ENCODE results near the gene TAX1BP3. TPM values are rescaled to one million over a fixed set of nuclear protein-coding genes. Genes with fewer than 3 reads are reported as not detected.
"Not testable (repeated sequence)": the region's sequence is repeated elsewhere in the genome, so short reads cannot be mapped to it uniquely, and the experiment has no call there.

Gene TAX1BP3
- total and polyA plus RNA-seq, 9 of the 15 experiments (the other 6 are each of a cell fraction or from before 2014, with no cell fraction given) = 0.99 to 14.5 (median 6.2) TPM

DNA sequence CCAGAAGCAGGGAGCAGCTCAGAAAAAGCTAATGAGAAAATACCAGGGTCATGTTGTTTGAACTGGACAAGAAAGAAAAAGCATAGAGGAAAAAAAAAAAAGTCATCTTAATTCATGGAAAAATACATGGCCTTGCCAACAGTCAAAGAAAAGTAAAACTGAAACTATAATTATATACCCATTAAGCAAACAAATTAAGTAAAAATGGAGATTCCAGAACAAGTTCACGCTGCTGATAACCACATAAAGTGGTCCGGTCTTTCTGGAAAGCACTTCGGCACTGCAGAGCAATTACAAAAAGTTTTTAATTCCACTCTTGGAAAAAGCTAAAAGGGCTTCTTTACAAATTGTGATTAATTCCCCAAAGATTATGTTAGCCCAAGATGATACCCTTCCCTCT lies 40.0 kb upstream of the TAX1BP3 start:
- no peak for TF ChIP-seq FUS (optimal IDR thresholded peaks at IDR 0.05; ENCODE audit: low read depth, low read length)
- intact Hi-C loops (cut with micrococcal nuclease) = no loop called here
- ChIA-PET POLR2A (no interaction called here), CTCF (ENCODE audit: low intra/inter-chr PET ratio) (no interaction called here)
- WGBS (ENCODE audit: insufficient coverage, low coverage, missing lambda C conversion rate) = 55% methylated on average over 3 of the region's 3 CpGs
- Histone ChIP-seq H4K20me1 (replicated peaks; ENCODE audit: control insufficient read depth, insufficient read depth, low read length) (no peaks in the 10 kb centered on the region), H3K4me3 (no peak overlapping the region), H3K27me3 (ENCODE audit: control insufficient read depth in 2 of 2, insufficient read depth in 2 of 2, low read length in 2 of 2) (no peaks in the 10 kb centered on the region), H3K9ac (ENCODE audit: insufficient read depth in 1 of 2, low read depth in 2 of 2, low read length in 2 of 2) (no peak overlapping the region), H3K4me2 (ENCODE audit: insufficient read depth, low read length) (no peak overlapping the region), H3K79me2 (ENCODE audit: control insufficient read depth, insufficient read depth, low read length) (no peaks in the 10 kb centered on the region), H3K9me3 (replicated peaks; ENCODE audit: control insufficient read depth, insufficient read depth, low read depth, low read length) (no peaks in the 10 kb centered on the region), H2AFZ (ENCODE audit: low read depth, low read length) (no peak overlapping the region), H3K9me1 (ENCODE audit: control insufficient read depth, insufficient read depth, low read length) (no peaks in the 10 kb centered on the region), H3K4me1 (replicated peaks in 1 of 2; ENCODE audit: control insufficient read depth in 2 of 2, insufficient read depth in 2 of 2, low read length in 2 of 2) (peaks cover 3 to 4% of the 10 kb centered on the region in 2 experiments; a peak in 3 of 5 replicates), H3K36me3 (ENCODE audit: control insufficient read depth, insufficient read depth, low read length) (0 out of 3 replicates have a peak, but pooled peaks cover 4% of the 10 kb centered on the region), H3K27ac (ENCODE audit: extremely low read depth, low read depth, low read length) (no peak overlapping the region)
- no peak for DNase-seq (ENCODE audit: extremely low read depth in 1 of 4, low spot score in 3 of 4)
- FAIRE-seq = no peak
- in situ Hi-C loops (cut with MboI) = no loop called here
- BruUV-seq (replicated peaks) = no TSS peak
- no peak for ATAC-seq

DNA sequence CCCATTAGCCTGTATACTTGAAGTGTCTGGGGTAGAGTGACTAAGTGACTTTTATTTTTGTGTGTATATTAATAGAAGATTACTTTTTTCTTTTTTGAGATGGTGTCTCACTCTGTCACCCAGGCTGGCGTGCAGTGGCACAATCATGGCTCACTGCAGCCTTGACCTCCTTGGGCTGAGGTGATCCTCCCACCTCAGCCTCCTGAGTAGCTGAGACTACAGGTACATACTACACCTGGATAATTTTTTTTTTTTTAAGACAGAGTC lies 37.3 kb upstream of the TAX1BP3 start:
- H3K79me2 ChIP-seq (ENCODE audit: control insufficient read depth, insufficient read depth, low read length); in situ Hi-C loops (cut with MboI); H2AFZ ChIP-seq (ENCODE audit: low read depth, low read length); intact Hi-C loops (cut with micrococcal nuclease); FAIRE-seq; H3K9me3 ChIP-seq (replicated peaks; ENCODE audit: control insufficient read depth, insufficient read depth, low read depth, low read length); H4K20me1 ChIP-seq (replicated peaks; ENCODE audit: control insufficient read depth, insufficient read depth, low read length); H3K4me3 ChIP-seq; H3K4me2 ChIP-seq (ENCODE audit: insufficient read depth, low read length); H3K27ac ChIP-seq (ENCODE audit: extremely low read depth, low read depth, low read length); DNase-seq (ENCODE audit: extremely low read depth in 1 of 4, low spot score in 3 of 4); H3K9ac ChIP-seq (ENCODE audit: insufficient read depth in 1 of 2, low read depth in 2 of 2, low read length in 2 of 2); H3K36me3 ChIP-seq (ENCODE audit: control insufficient read depth, insufficient read depth, low read length); ATAC-seq; POLR2A ChIA-PET; H3K9me1 ChIP-seq (ENCODE audit: control insufficient read depth, insufficient read depth, low read length); H3K4me1 ChIP-seq (replicated peaks in 1 of 2; ENCODE audit: control insufficient read depth in 2 of 2, insufficient read depth in 2 of 2, low read length in 2 of 2); BruUV-seq (replicated peaks); H3K27me3 ChIP-seq (ENCODE audit: control insufficient read depth in 2 of 2, insufficient read depth in 2 of 2, low read length in 2 of 2); CTCF ChIA-PET (ENCODE audit: low intra/inter-chr PET ratio): not testable (repeated sequence)
- 60% methylated on average over 1 of the region's 1 CpG for WGBS (ENCODE audit: insufficient coverage, low coverage, missing lambda C conversion rate)

All from K562 (cell line).